Karpas-422 (cell line): ENCODE measurements around the gene RAB35. TPM values are rescaled to one million over a fixed set of nuclear protein-coding genes. Genes with fewer than 3 reads are reported as not detected.

ENCODE experiments used
- DNase-seq: peaks from one replicate; pipeline ENCODE4 v3.0.0-alpha.2; 2015
- H2AFZ ChIP-seq: fragments of 200-600 bp; sonication (generic); 2 replicates; pipeline ENCODE4 v1.6.1; 2014; ENCODE audit warnings: antibody characterized with exemption, low read length, mixed read lengths
- H3K27ac ChIP-seq: fragments of 200-600 bp; sonication (generic); 2 replicates; pipeline ENCODE4 v1.5.1; 2014; ENCODE audit warnings: mild to moderate bottlenecking, low read length, moderate library complexity
- H3K27me3 ChIP-seq: fragments of 200-600 bp; sonication (generic); 2 replicates; pipeline ENCODE4 v1.6.1; 2014; ENCODE audit warnings: low read length, mixed read lengths
- H3K36me3 ChIP-seq: fragments of 200-600 bp; sonication (generic); 2 replicates; pipeline ENCODE4 v1.6.1; 2014; ENCODE audit warnings: low read length, mixed read lengths; ENCODE audit not compliant: insufficient read depth
- H3K4me1 ChIP-seq: fragments of 200-600 bp; sonication (generic); 2 replicates; pipeline ENCODE4 v1.6.1; 2014; ENCODE audit warnings: mild to moderate bottlenecking, low read length, mixed read lengths
- H3K4me2 ChIP-seq: fragments of 200-600 bp; sonication (generic); 2 replicates; pipeline ENCODE4 v1.6.1; 2014; ENCODE audit warnings: low read length, low read depth, mild to moderate bottlenecking; ENCODE audit not compliant: poor library complexity, severe bottlenecking
- H3K4me3 ChIP-seq: fragments of 200-600 bp; sonication (generic); 2 replicates; pipeline ENCODE4 v1.5.1; 2014; ENCODE audit warnings: mild to moderate bottlenecking, antibody characterized with exemption, low read length, mixed read lengths
- H3K79me2 ChIP-seq: fragments of 200-600 bp; sonication (generic); 2 replicates; pipeline ENCODE4 v1.6.1; 2014; ENCODE audit warnings: mild to moderate bottlenecking, low read length, mixed read lengths
- H3K9ac ChIP-seq: fragments of 200-600 bp; sonication (generic); 2 replicates; pipeline ENCODE4 v1.6.0; 2014; ENCODE audit warnings: low read length
- H3K9me2 ChIP-seq: fragments of 200-600 bp; sonication (generic), shearing (Covaris generic); replicated peaks from 2 replicates; pipeline ENCODE4 v1.6.0; 2014; ENCODE audit warnings: mild to moderate bottlenecking, low read length, moderate library complexity; ENCODE audit not compliant: insufficient read depth
- H3K9me3 ChIP-seq: fragments of 300-700, 200-600 bp; sonication (generic); 2 replicates; pipeline ENCODE4 v1.6.1; 2014; ENCODE audit warnings: low read length, mixed read lengths
- H4K20me1 ChIP-seq: fragments of 200-600 bp; sonication (generic); 2 replicates; pipeline ENCODE4 v1.6.1; 2014; ENCODE audit warnings: mild to moderate bottlenecking, antibody characterized with exemption, low read length, low read depth; ENCODE audit not compliant: insufficient read depth
- total RNA-seq: library from RNA; depleted of rRNA; stranded (reverse); fragments of >200 nt; shearing (Covaris generic); gene quantifications from 2 replicates; pipeline ENCODE4 v1.2.3, GENCODE V29; 2014; ENCODE audit warnings: low replicate concordance

The RAB35 gene
- total RNA-seq, 1 experiment from 2014 or later = 18.9 TPM

GRCh38 chr12:120139958-120140357 lies 23.4 kb upstream of the RAB35 start:
- H3K9me2 ChIP-seq = no peaks in the 10 kb centered on the region
- no peak overlapping the region for H3K4me2 ChIP-seq
- H3K9ac ChIP-seq = no peak overlapping the region
- no peak for DNase-seq
- H3K27me3 ChIP-seq = no peaks in the 10 kb centered on the region
- peaks cover 3% of the 10 kb centered on the region; the same call in 1 of the 2 replicates for H3K79me2 ChIP-seq
- H3K4me1 ChIP-seq = peaks cover 12% of the 10 kb centered on the region
- no peak overlapping the region for H3K4me3 ChIP-seq
- H4K20me1 ChIP-seq = no peaks in the 10 kb centered on the region
- no peak overlapping the region for H2AFZ ChIP-seq
- H3K27ac ChIP-seq = no peak overlapping the region
- H3K36me3 ChIP-seq = peaks cover 74% of the 10 kb centered on the region
- no peaks in the 10 kb centered on the region for H3K9me3 ChIP-seq

DNA sequence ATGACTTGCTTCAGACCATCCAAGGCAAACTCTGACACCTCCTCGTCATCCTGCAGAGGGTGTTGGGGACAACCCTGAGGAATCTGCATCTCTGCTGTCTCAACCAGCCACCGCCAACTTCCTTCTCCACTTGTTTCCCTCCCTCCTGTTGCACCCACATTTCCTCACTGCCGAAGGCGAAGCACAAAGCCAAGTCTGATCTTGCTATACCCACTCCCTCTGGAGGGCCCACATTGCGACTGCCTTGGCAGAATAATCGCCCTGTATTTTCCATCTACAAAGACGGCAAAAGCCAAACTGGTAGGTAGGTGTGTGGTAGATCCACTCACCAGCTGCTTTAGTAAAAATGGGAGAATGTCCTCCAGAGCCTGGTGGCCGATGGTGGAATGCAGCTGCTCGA lies 21.8 kb upstream of the RAB35 start:
- Histone ChIP-seq H2AFZ (no peak overlapping the region), H3K27me3 (no peaks in the 10 kb centered on the region), H3K79me2 (peaks cover 6% of the 10 kb centered on the region; the same call in 1 of the 2 replicates), H4K20me1 (no peaks in the 10 kb centered on the region), H3K9me3 (no peaks in the 10 kb centered on the region), H3K27ac (no peak overlapping the region), H3K4me2 (no peak overlapping the region), H3K4me3 (no peak overlapping the region), H3K9me2 (no peaks in the 10 kb centered on the region), H3K4me1 (peaks cover 28% of the 10 kb centered on the region), H3K9ac (no peak overlapping the region), H3K36me3 (peaks cover 77% of the 10 kb centered on the region)
- DNase-seq = no peak

DNA sequence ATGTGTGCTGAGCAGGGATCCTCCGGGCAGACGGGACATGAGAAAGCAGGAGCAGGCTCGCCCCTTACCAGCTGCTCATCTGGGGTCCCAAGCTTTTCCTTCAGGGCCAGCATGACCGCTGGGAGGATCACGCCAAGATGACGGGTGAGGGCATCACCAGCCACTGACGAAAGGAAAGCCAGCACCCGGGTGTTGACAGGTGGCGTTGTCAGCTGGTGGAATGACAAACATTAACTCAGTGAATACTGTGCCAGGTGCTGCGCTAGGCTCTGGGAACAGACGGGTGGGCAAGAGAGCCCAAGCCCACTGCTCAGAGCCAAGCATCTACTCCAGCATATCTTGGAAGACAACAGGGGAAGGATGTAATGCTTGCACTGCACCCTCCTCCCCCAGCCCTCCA lies 21.3 kb upstream of the RAB35 start:
- H2AFZ ChIP-seq = no peak overlapping the region
- DNase-seq = no peak
- no peak overlapping the region for H3K4me2 ChIP-seq
- H3K27ac ChIP-seq = no peak overlapping the region
- H3K27me3 ChIP-seq = no peaks in the 10 kb centered on the region
- no peak overlapping the region for H3K9ac ChIP-seq
- H3K9me2 ChIP-seq = no peaks in the 10 kb centered on the region
- H4K20me1 ChIP-seq = no peaks in the 10 kb centered on the region
- H3K9me3 ChIP-seq = no peaks in the 10 kb centered on the region
- no peak overlapping the region for H3K4me3 ChIP-seq
- H3K4me1 ChIP-seq = peaks cover 34% of the 10 kb centered on the region
- peaks cover 6% of the 10 kb centered on the region; the same call in 1 of the 2 replicates for H3K79me2 ChIP-seq
- H3K36me3 ChIP-seq = peaks cover 75% of the 10 kb centered on the region

DNA sequence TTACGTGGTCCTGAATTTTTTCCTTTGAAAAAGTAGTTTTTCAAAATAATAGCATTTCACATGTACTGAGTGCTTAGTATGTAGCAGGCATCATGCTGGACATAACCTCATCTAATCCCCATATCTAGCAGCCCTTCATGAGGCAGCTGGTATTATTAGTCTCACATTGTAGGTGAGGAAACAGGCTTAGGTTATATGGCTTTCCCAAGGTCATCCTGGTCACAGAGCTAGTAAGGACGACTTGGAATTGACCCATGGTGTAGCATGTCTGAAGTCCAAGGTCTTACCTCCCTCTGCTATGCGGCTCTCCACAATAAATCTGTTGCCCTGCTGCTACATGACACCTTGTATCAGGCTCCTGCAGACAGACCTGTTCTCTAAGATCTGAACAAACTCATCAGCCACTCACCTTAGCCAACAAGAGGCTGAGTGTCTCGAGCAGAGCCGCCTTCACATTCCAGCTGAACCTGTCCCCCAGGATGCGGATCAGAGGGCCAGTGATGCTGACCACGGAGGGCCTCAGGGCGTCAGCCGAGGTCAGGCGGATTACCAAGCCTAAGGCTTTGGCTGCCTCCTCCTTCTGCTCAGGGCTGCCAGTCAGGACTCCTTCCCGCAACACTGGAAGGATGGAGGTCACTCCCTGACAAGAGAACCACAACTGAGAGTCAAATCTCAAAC lies 19.7 kb upstream of the RAB35 start:
- Histone ChIP-seq H3K9me2 (no peaks in the 10 kb centered on the region), H3K36me3 (peaks cover 73% of the 10 kb centered on the region), H3K4me2 (no peak overlapping the region), H3K9ac (no peak overlapping the region), H3K9me3 (no peaks in the 10 kb centered on the region), H3K79me2 (peaks cover 11% of the 10 kb centered on the region), H3K4me3 (no peak overlapping the region), H3K27ac (0 out of 2 replicates have a peak overlapping the region, but pooled peaks have one; percentile 2), H3K4me1 (peaks cover 47% of the 10 kb centered on the region), H3K27me3 (no peaks in the 10 kb centered on the region), H2AFZ (no peak overlapping the region), H4K20me1 (no peaks in the 10 kb centered on the region)
- DNase-seq = no peak

DNA sequence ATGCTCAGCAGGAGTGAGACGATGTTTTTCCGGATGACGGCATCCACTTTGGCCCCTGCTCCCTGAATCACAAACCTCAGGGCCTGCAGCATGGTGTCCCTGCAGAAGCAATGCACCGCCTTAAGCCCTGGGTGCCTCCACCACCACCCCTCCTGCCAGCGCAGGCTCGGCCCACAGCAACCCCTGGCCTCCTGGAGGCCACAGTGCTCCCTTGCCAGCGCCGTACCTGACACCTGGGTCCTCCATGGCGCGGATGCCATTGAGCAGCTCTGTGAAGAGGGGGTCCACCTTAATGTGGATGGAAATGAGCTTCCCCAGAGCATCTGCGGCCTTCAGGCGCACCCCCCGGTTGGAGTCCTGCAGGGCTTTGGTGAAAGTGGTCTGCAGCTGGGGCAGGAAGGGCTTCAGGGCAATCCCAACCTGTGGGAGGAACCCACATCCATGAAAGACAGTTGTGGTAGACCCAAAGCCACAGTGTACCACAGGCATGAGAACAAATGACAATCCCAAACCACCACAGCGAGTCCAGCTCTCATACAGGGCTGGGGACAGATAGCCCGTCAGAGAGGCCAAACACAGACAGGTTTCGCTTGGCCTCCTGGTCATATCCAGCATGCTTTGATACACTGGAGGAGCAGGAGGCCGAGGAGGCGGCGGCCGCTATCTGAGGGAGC lies 17.9 kb upstream of the RAB35 start:
- H4K20me1 ChIP-seq = no peaks in the 10 kb centered on the region
- no peak for DNase-seq
- H3K4me2 ChIP-seq = peak overlapping the region; percentile 81
- H3K4me1 ChIP-seq = peaks cover 47% of the 10 kb centered on the region
- peaks cover 68% of the 10 kb centered on the region for H3K36me3 ChIP-seq
- H3K27me3 ChIP-seq = no peaks in the 10 kb centered on the region
- no peaks in the 10 kb centered on the region for H3K9me2 ChIP-seq
- H3K27ac ChIP-seq = peak overlapping the region; percentile 97
- peak overlapping the region; percentile 55; the same call in 1 of the 2 replicates for H3K4me3 ChIP-seq
- H3K79me2 ChIP-seq = peaks cover 8% of the 10 kb centered on the region
- peak overlapping the region; percentile 68 for H3K9ac ChIP-seq
- H3K9me3 ChIP-seq = no peaks in the 10 kb centered on the region
- no peak overlapping the region for H2AFZ ChIP-seq

DNA sequence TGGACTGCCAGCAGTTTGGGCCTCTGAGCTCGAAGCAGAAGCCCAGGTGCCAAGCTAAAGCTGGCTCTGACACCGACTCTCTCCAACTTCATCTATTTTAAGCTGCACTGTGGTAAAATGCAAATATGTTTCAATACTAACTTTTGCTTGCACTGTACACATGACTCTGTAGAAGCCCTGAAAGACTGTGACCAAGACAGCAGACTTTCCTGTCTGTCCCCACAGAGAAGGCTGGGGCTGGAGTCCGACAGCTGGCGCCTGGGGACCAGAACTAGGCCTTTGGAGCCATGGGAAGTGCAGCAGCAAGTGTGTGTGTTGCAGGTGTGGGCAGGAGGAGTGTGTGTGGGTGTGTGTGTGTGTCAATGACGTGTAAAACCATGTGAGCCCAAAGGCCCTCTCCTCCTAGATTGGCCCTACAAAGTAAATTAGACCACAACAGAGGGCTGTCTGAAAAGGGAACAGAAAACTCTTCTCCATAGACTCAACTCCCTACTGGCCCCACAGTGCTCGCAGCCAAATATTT lies 16.4 kb upstream of the RAB35 start:
- no peaks in the 10 kb centered on the region for H3K9me3 ChIP-seq
- H3K27ac ChIP-seq = peak overlapping the region; percentile 97
- peaks cover 47% of the 10 kb centered on the region for H3K4me1 ChIP-seq
- peak; percentile 86 for DNase-seq
- H3K36me3 ChIP-seq = peaks cover 63% of the 10 kb centered on the region
- no peak overlapping the region for H2AFZ ChIP-seq
- H3K27me3 ChIP-seq = no peaks in the 10 kb centered on the region
- H3K4me3 ChIP-seq = peak overlapping the region; percentile 55
- peak overlapping the region; percentile 68 for H3K9ac ChIP-seq
- H4K20me1 ChIP-seq = no peaks in the 10 kb centered on the region
- peak overlapping the region; percentile 81 for H3K4me2 ChIP-seq
- peaks cover 8% of the 10 kb centered on the region for H3K79me2 ChIP-seq
- no peaks in the 10 kb centered on the region for H3K9me2 ChIP-seq

- peaks cover 8% of the 10 kb centered on the region for H3K79me2 ChIP-seq
- H3K9me2 ChIP-seq = no peaks in the 10 kb centered on the region
- no peak for DNase-seq
- peaks cover 47% of the 10 kb centered on the region for H3K4me1 ChIP-seq
- peak overlapping the region; percentile 97 for H3K27ac ChIP-seq
- no peak overlapping the region for H2AFZ ChIP-seq
- peaks cover 68% of the 10 kb centered on the region for H3K36me3 ChIP-seq
- peak overlapping the region; percentile 53 for H3K9ac ChIP-seq
- peak overlapping the region; percentile 81 for H3K4me2 ChIP-seq
- H3K9me3 ChIP-seq = no peaks in the 10 kb centered on the region
- H3K27me3 ChIP-seq = no peaks in the 10 kb centered on the region
- no peaks in the 10 kb centered on the region for H4K20me1 ChIP-seq
- H3K4me3 ChIP-seq = peak overlapping the region; percentile 55; the same call in 1 of the 2 replicates
Observed at GRCh38 chr12:120132054-120132836, 15.7 kb upstream of the RAB35 start.
